CD4-positive, alpha-beta T cell treated with Interleukin-6 for 4 hours (primary cell): ENCODE data around the gene ERGIC1.
"Not testable (repeated sequence)": the region's sequence is repeated elsewhere in the genome, so short reads cannot be mapped to it uniquely, and the experiment has no call there.

ENCODE experiments used
- DNase-seq: peaks from one replicate; pipeline ENCODE4 v3.0.0-alpha.2; 2020; ENCODE audit warnings: mixed read lengths

Gene ERGIC1

GRCh38 chr5:172830275-172830799, 3.7 kb upstream of the ERGIC1 start:
- no peak for DNase-seq

- no peak for DNase-seq
Observed at GRCh38 chr5:172830876-172831662, 3.0 kb upstream of the ERGIC1 start.

GRCh38 chr5:172832383-172833315, 1.4 kb upstream of the ERGIC1 start:
- no peak for DNase-seq

- DNase-seq, result no peak
Observed at GRCh38 chr5:172833372-172833685, 722 bp upstream of the ERGIC1 start.

GRCh38 chr5:172834415-172835289, 601 bp downstream of the ERGIC1 start:
- DNase-seq, result no peak

GRCh38 chr5:172835290-172835993, 1.4 kb downstream of the ERGIC1 start:
- DNase-seq, result no peak

- DNase-seq, result no peak
Observed at GRCh38 chr5:172835994-172836356, 1.9 kb downstream of the ERGIC1 start.

- peak; percentile 68 for DNase-seq
Observed at GRCh38 chr5:172837640-172838039, 3.6 kb downstream of the ERGIC1 start.

GRCh38 chr5:172838151-172838875, 4.3 kb downstream of the ERGIC1 start:
- no peak for DNase-seq

GRCh38 chr5:172839669-172840431, 5.8 kb downstream of the ERGIC1 start:
- DNase-seq, result no peak

- DNase-seq, result no peak
Observed at GRCh38 chr5:172840432-172841154, 6.5 kb downstream of the ERGIC1 start.

GRCh38 chr5:172841256-172841655, 7.2 kb downstream of the ERGIC1 start:
- no peak for DNase-seq

- no peak for DNase-seq
Observed at GRCh38 chr5:172843825-172844576, 9.9 kb downstream of the ERGIC1 start.

GRCh38 chr5:172844577-172844838, 10.5 kb downstream of the ERGIC1 start:
- no peak for DNase-seq

GRCh38 chr5:172845154-172845553, 11.1 kb downstream of the ERGIC1 start:
- no peak for DNase-seq

- DNase-seq, result no peak
Observed at GRCh38 chr5:172845576-172845975, 11.5 kb downstream of the ERGIC1 start.

- DNase-seq, result no peak
Observed at GRCh38 chr5:172846249-172846648, 12.2 kb downstream of the ERGIC1 start.

- DNase-seq, result no peak
Observed at GRCh38 chr5:172846677-172847076, 12.6 kb downstream of the ERGIC1 start.

- not testable (repeated sequence) for DNase-seq
Observed at GRCh38 chr5:172847584-172847983, 13.5 kb downstream of the ERGIC1 start.
